ENCODE results near the gene FXYD2.

FXYD2 gene

DNA sequence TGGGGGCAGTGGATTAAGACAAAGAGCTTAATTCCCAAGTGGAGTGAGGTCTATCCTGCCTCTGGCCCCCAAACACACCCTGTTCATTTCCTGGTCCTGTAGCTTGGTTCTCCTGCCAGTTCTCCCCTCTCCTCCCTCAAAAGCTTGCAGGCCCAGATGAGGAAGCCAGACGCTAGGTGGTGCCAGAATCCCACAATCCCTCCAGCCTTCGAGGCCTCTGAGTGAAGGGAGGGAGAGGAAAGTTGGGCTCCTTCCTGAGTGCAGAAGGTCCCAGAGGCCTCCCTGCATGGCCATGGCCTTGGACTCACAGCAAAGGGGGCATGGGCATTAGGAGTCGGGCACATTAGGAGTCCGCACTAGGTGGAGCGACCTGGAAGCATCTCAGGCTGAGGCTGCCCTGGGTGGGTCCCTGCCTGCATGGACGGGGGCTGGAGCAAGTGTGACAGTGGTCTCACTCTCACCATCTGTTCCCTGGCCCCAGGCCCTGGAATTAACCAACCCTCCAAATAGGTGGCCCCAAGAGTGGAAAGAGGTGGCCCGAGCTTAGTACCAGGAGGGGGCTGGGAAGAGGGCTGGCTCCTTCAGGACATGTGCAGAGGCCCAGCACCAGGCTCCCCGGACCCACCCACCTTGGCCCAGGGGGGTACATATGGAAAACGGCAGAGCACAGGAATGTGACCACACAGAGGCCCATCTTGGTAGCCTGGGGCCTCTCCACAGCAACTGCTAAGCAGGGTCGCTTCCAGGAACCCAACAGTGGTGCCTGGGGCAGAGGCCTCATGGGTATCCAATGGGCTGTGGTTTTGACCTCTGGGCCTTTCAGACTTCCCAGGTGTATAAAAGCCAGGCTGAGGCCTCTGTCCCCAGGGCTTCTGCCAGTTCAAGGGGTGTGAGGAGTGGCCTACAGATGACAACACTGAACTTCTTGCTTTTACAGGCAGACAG, 5.2 kb downstream of the FXYD2 start:
- Histone ChIP-seq H2BK5ac (ENCODE audit: low read depth, low read length, poor library complexity) (no peak overlapping the region), H3K4me1 (ENCODE audit: control insufficient read depth in 1 of 2, insufficient read depth in 2 of 2, low read length in 2 of 2) (peaks cover 21 to 26% of the 10 kb centered on the region in 2 experiments), H3K14ac (ENCODE audit: low read length) (no peak overlapping the region), H3K9me3 (ENCODE audit: insufficient read depth, low read depth, low read length) (no peaks in the 10 kb centered on the region), H3K9ac (ENCODE audit: low read length) (no peak overlapping the region), H3K27ac (ENCODE audit: low read depth, low read length) (no peak overlapping the region), H3K36me3 (ENCODE audit: control insufficient read depth in 1 of 2, insufficient read depth in 2 of 2, low read length in 2 of 2) (no peaks in the 10 kb centered on the region), H3K27me3 (ENCODE audit: insufficient read depth, low read length) (no peaks in the 10 kb centered on the region), H4K12ac (ENCODE audit: low read depth, low read length) (no peak overlapping the region), H4K8ac (ENCODE audit: low read depth, low read length) (no peak overlapping the region), H3K4me2 (ENCODE audit: low read length) (no peak overlapping the region), H3K4me3 (ENCODE audit: low read depth, low read length) (no peak overlapping the region), H3K23ac (ENCODE audit: low read length) (no peak overlapping the region), H2AK5ac (ENCODE audit: low read length) (no peak overlapping the region), H2BK12ac (ENCODE audit: low read length) (no peak overlapping the region), H2AFZ (ENCODE audit: insufficient read depth, low read length, poor library complexity) (no peak overlapping the region), H3K79me2 (ENCODE audit: control insufficient read depth, insufficient read depth, low read length, poor library complexity) (no peaks in the 10 kb centered on the region), H2BK120ac (ENCODE audit: insufficient read depth, low read length, poor library complexity) (no peak overlapping the region), H3K79me1 (ENCODE audit: low read length) (peaks cover 4% of the 10 kb centered on the region), H3K4ac (ENCODE audit: low read depth, low read length) (no peak overlapping the region), H3K18ac (ENCODE audit: low read length) (no peak overlapping the region), H4K91ac (ENCODE audit: low read depth, low read length) (no peak overlapping the region)
- WGBS (ENCODE audit: extremely low coverage, insufficient coverage, insufficient read length), result no CpG with 5 or more reads among the region's 10 CpGs
- DNase-seq, result peak; percentile 50 to 73

DNA sequence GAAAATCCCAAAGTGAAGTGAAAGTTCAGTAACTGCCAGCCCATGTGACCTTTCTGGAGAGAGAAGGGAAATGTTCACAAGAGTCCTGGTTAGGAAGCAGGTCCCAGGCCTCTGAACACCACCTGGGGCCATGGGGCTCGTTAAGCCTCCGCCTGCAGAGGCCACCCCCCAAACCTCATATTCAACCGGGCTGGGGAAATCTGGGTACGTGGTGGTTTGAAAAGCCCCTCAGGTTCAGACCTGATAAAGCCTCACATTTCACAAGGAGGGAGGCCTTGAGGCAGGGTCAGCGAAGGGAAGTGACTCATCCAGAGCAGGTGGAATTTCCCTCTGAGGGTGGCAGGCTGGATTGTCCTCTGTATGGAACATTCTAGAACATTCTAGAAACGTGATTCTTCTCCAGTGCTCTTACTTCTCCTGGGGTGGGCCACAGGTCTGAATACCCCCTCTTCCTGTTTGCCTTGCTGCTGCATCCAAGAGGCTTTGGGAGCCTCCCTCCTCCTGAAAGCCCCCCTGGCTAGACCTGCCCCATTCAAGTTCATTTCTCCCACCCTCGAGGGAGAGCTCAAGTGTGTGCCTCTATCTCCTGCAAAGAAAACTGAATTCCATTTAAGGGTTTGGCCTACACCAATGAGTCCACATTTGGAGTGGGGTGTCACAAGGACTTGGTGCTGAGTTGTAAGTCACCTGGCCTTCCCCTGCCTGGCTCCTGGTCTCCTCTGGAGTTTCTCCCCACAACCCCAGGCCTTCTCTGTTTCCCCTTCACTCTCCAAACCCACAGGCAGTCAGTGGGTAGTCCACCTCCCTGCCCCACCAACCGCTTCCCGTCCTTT, 6.3 kb downstream of the FXYD2 start:
- peak; percentile 34 to 52 for DNase-seq
- Histone ChIP-seq H4K12ac (ENCODE audit: low read depth, low read length) (no peak overlapping the region), H3K4me3 (ENCODE audit: low read depth, low read length) (no peak overlapping the region), H3K36me3 (ENCODE audit: control insufficient read depth in 1 of 2, insufficient read depth in 2 of 2, low read length in 2 of 2) (no peaks in the 10 kb centered on the region), H2BK120ac (ENCODE audit: insufficient read depth, low read length, poor library complexity) (no peak overlapping the region), H4K91ac (ENCODE audit: low read depth, low read length) (no peak overlapping the region), H3K27ac (ENCODE audit: low read depth, low read length) (no peak overlapping the region), H2AK5ac (ENCODE audit: low read length) (no peak overlapping the region), H2AFZ (ENCODE audit: insufficient read depth, low read length, poor library complexity) (no peak overlapping the region), H3K4ac (ENCODE audit: low read depth, low read length) (no peak overlapping the region), H2BK5ac (ENCODE audit: low read depth, low read length, poor library complexity) (no peak overlapping the region), H3K27me3 (ENCODE audit: insufficient read depth, low read length) (no peaks in the 10 kb centered on the region), H3K4me2 (ENCODE audit: low read length) (no peak overlapping the region), H2BK12ac (ENCODE audit: low read length) (no peak overlapping the region), H4K8ac (ENCODE audit: low read depth, low read length) (no peak overlapping the region), H3K14ac (ENCODE audit: low read length) (no peak overlapping the region), H3K9me3 (ENCODE audit: insufficient read depth, low read depth, low read length) (no peaks in the 10 kb centered on the region), H3K4me1 (ENCODE audit: control insufficient read depth in 1 of 2, insufficient read depth in 2 of 2, low read length in 2 of 2) (peaks cover 21 to 26% of the 10 kb centered on the region in 2 experiments), H3K79me1 (ENCODE audit: low read length) (peaks cover 4% of the 10 kb centered on the region), H3K79me2 (ENCODE audit: control insufficient read depth, insufficient read depth, low read length, poor library complexity) (no peaks in the 10 kb centered on the region), H3K9ac (ENCODE audit: low read length) (no peak overlapping the region), H3K18ac (ENCODE audit: low read length) (no peak overlapping the region), H3K23ac (ENCODE audit: low read length) (no peak overlapping the region)
- no CpG with 5 or more reads among the region's 9 CpGs for WGBS (ENCODE audit: extremely low coverage, insufficient coverage, insufficient read length)

DNA sequence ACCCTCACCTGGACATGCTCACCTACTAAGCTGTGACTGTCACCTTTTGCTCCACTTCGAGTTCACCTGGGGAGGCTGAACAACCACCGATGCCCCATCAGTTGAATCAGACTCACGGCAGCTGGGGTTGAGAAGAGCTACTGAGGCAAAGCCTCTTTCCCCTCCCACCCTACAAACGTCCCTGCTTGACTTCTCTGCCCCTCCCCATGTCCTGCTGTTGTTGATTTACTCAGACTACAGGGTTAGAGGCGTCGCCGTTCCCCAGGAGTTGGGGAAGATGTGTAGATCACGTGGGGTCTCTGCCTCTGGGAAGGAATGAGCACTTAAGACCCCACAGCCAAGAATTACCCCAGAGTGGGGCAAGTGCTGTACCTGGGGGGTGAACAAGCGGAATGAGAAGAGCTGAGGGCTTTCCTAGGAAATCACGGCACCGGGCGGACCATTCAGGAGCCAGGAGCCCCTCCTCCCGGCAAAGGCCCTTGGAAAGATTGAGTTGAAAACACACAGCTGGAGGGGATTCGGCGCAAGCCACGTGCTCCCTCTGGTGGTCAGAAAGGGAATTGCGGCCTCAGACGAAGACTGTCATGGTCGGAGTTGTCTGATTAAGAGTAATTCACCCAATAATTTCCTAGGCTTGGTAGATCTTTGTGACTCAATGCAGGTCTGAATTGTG, 7.0 kb downstream of the FXYD2 start:
- Histone ChIP-seq H3K14ac (ENCODE audit: low read length) (no peak overlapping the region), H3K79me2 (ENCODE audit: control insufficient read depth, insufficient read depth, low read length, poor library complexity) (no peaks in the 10 kb centered on the region), H3K9me3 (ENCODE audit: insufficient read depth, low read depth, low read length) (no peaks in the 10 kb centered on the region), H3K27ac (ENCODE audit: low read depth, low read length) (no peak overlapping the region), H3K9ac (ENCODE audit: low read length) (no peak overlapping the region), H3K4ac (ENCODE audit: low read depth, low read length) (no peak overlapping the region), H4K8ac (ENCODE audit: low read depth, low read length) (no peak overlapping the region), H2AK5ac (ENCODE audit: low read length) (no peak overlapping the region), H3K23ac (ENCODE audit: low read length) (no peak overlapping the region), H3K79me1 (ENCODE audit: low read length) (peaks cover 4% of the 10 kb centered on the region), H2BK5ac (ENCODE audit: low read depth, low read length, poor library complexity) (no peak overlapping the region), H3K4me2 (ENCODE audit: low read length) (peak overlapping the region; percentile 29), H3K4me1 (ENCODE audit: control insufficient read depth in 1 of 2, insufficient read depth in 2 of 2, low read length in 2 of 2) (peaks cover 21 to 26% of the 10 kb centered on the region in 2 experiments), H4K91ac (ENCODE audit: low read depth, low read length) (no peak overlapping the region), H2AFZ (ENCODE audit: insufficient read depth, low read length, poor library complexity) (no peak overlapping the region), H3K4me3 (ENCODE audit: low read depth, low read length) (no peak overlapping the region), H4K12ac (ENCODE audit: low read depth, low read length) (no peak overlapping the region), H3K18ac (ENCODE audit: low read length) (no peak overlapping the region), H2BK120ac (ENCODE audit: insufficient read depth, low read length, poor library complexity) (no peak overlapping the region), H2BK12ac (ENCODE audit: low read length) (no peak overlapping the region), H3K27me3 (ENCODE audit: insufficient read depth, low read length) (no peaks in the 10 kb centered on the region), H3K36me3 (ENCODE audit: control insufficient read depth in 1 of 2, insufficient read depth in 2 of 2, low read length in 2 of 2) (no peaks in the 10 kb centered on the region)
- no CpG with 5 or more reads among the region's 19 CpGs for WGBS (ENCODE audit: extremely low coverage, insufficient coverage, insufficient read length)
- peak; percentile 74 to 88 for DNase-seq

DNA sequence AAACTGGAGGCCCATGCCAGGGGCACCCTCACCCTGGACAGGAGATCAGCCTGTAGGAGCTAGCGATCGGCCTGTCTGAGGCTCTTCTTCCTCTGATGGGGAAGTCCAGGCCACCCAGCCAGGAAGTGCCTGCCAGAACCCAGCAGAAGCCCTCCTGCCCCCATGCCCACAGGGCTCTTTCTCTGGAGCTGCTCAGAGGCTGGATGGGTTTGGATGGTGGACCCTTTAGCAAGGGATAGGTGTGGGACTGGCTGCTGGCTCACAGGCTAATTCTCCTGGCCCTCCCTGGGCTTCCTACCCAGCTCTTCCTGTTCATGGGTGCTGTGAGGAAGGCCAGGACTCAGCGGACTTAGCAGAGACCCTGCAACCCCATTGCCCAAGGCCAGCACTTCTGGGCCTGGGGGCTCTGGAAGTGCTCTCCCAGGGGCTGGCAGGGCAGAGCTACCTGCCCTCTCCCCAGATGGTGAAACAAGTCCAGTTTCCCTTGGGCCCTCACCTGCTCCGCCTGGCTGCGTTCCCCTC, 7.6 kb downstream of the FXYD2 start:
- Histone ChIP-seq H3K79me1 (ENCODE audit: low read length) (peaks cover 4% of the 10 kb centered on the region), H2BK120ac (ENCODE audit: insufficient read depth, low read length, poor library complexity) (no peak overlapping the region), H2BK12ac (ENCODE audit: low read length) (peak overlapping the region; percentile 20), H3K14ac (ENCODE audit: low read length) (no peak overlapping the region), H2AK5ac (ENCODE audit: low read length) (no peak overlapping the region), H3K4me3 (ENCODE audit: low read depth, low read length) (no peak overlapping the region), H3K27ac (ENCODE audit: low read depth, low read length) (peak overlapping the region; percentile 32), H4K91ac (ENCODE audit: low read depth, low read length) (no peak overlapping the region), H3K18ac (ENCODE audit: low read length) (no peak overlapping the region), H3K4me1 (ENCODE audit: control insufficient read depth in 1 of 2, insufficient read depth in 2 of 2, low read length in 2 of 2) (peaks cover 21 to 26% of the 10 kb centered on the region in 2 experiments), H3K23ac (ENCODE audit: low read length) (no peak overlapping the region), H4K12ac (ENCODE audit: low read depth, low read length) (no peak overlapping the region), H3K9me3 (ENCODE audit: insufficient read depth, low read depth, low read length) (no peaks in the 10 kb centered on the region), H2AFZ (ENCODE audit: insufficient read depth, low read length, poor library complexity) (no peak overlapping the region), H3K36me3 (ENCODE audit: control insufficient read depth in 1 of 2, insufficient read depth in 2 of 2, low read length in 2 of 2) (no peaks in the 10 kb centered on the region), H3K9ac (ENCODE audit: low read length) (no peak overlapping the region), H3K4ac (ENCODE audit: low read depth, low read length) (no peak overlapping the region), H3K4me2 (ENCODE audit: low read length) (no peak overlapping the region), H4K8ac (ENCODE audit: low read depth, low read length) (no peak overlapping the region), H2BK5ac (ENCODE audit: low read depth, low read length, poor library complexity) (no peak overlapping the region), H3K79me2 (ENCODE audit: control insufficient read depth, insufficient read depth, low read length, poor library complexity) (no peaks in the 10 kb centered on the region), H3K27me3 (ENCODE audit: insufficient read depth, low read length) (no peaks in the 10 kb centered on the region)
- WGBS (ENCODE audit: extremely low coverage, insufficient coverage, insufficient read length), result no CpG with 5 or more reads among the region's 5 CpGs
- no peak for DNase-seq
